Transverse colon (tissue), 4 donors: ENCODE results near the gene SPTBN4. TPM values are rescaled to one million over a fixed set of nuclear protein-coding genes. Genes with fewer than 3 reads are reported as not detected.

Experiments
- DNase-seq: peaks from one replicate; pipeline ENCODE4 v3.0.0-alpha.2; 2019
- H3K27ac ChIP-seq, 4 donors: fragments of 200-600 bp; sonication (generic); 2 replicates each; pipeline ENCODE4 v1.5.1; 2016 to 2018; ENCODE audit warnings: inconsistent platforms in 4 of 4
- H3K27me3 ChIP-seq: fragments of 200-600 bp; sonication (generic); 2 replicates; pipeline ENCODE4 v1.5.1; 2017; ENCODE audit warnings: inconsistent platforms
- H3K36me3 ChIP-seq, 4 donors: fragments of 200-600 bp; sonication (generic); 2 replicates each; pipeline ENCODE4 v1.5.1; 2017 to 2019; ENCODE audit warnings: inconsistent platforms in 4 of 4
- H3K4me1 ChIP-seq, 4 donors: fragments of 200-600 bp; sonication (generic); 2 replicates each; pipeline ENCODE4 v1.5.1; 2017 to 2020; ENCODE audit warnings: inconsistent platforms in 4 of 4
- H3K4me3 ChIP-seq, 4 donors: fragments of 200-600 bp; sonication (generic); 1 replicate in 1 of 4; 2 replicates in 3 of 4; pipeline versions ENCODE4 v1.5.1 to v1.6.1; 2017 to 2019; ENCODE audit warnings: inconsistent platforms in 4 of 4
- H3K9me3 ChIP-seq, 2 donors: fragments of 200-600 bp; sonication (generic); 2 replicates each; pipeline ENCODE4 v1.5.1; 2017 to 2019; ENCODE audit warnings: inconsistent platforms in 2 of 2
- EP300 ChIP-seq: sonication (generic); formaldehyde crosslinking; IDR thresholded peaks from one replicate; pipeline ENCODE4 v1.6.1; 2017; ENCODE audit warnings: antibody characterized with exemption, low read depth
- POLR2A ChIP-seq: fragments of 450-650 bp; IDR thresholded peaks from one replicate; pipeline ENCODE4 v1.6.1; 2016; ENCODE audit warnings: antibody characterized with exemption, mild to moderate bottlenecking, moderate library complexity
- POLR2AphosphoS5 ChIP-seq, 3 donors: sonication (generic); formaldehyde crosslinking; IDR thresholded peaks; one replicate each; pipeline ENCODE4 v1.6.1; 2016; ENCODE audit warnings: antibody characterized with exemption in 3 of 3
- WGBS, 2 donors: methylation state at CpG; one replicate each; pipeline ENCODE4 v1.1.5; 2018; ENCODE audit warnings: low coverage in 1 of 2; 5-methylcytosine and 5-hydroxymethylcytosine counted together
- in situ Hi-C, 4 donors: fragments of 200-750 bp; cut with MboI; loops; one replicate each; pipeline versions ENCODE4 v1.15.0 to v1.15.1; 2017; ENCODE audit warnings: low sequenced_read_pairs in 3 of 4, low pct_ligation_motif_present in 1 of 4, low pct_unique_long_range_greater_than_20kb in 1 of 4
- intact Hi-C: fragments of 100-400 bp; cut with DNase I; formaldehyde crosslinking; loops from one replicate; pipeline ENCODE4 v1.15.1; 2023; ENCODE audit warnings: low total_unique reads
- total RNA-seq, 4 donors: library from RNA; depleted of rRNA; stranded (reverse); fragments of >200 nt; gene quantifications; one replicate each; pipeline ENCODE4 v1.1.0, GENCODE V29; 2016
- TF ChIP-seq, protein P1 (sequence below), 5 experiments: fragments of 200-600 bp in 3 of 5; fragments of 450-650 bp in 2 of 5; sonication (generic) in 3 of 5; IDR thresholded peaks; 1 replicate in 2 of 5; 2 replicates in 3 of 5; pipeline ENCODE4 v1.5.1; 2016 to 2017; ENCODE audit warnings: antibody characterized with exemption in 5 of 5, inconsistent platforms in 3 of 5, mild to moderate bottlenecking in 2 of 5, moderate library complexity in 1 of 5

Gene SPTBN4
- total RNA-seq, 4 donors from 2014 or later: under 0.01 to 1.5 (median 0.99) TPM

DNA sequence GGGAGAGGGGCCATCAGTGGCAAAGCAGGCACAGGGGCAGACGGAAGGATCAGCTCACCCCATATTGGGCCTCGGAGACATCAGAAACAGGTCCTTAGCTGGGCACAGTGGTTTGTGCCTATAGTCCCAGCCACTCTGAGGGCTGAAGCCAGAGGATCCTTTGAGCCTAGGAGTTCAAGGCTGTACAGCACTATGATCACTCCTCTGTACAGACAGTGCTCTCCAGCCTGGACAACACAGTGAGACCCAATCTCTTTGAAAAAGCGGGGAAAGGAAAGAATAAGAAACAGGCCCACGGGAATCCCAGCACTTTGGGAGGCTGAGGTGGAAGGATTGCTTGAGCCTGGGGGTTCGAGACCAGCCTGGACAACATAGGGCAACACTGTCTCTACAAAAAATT, 47.0 kb upstream of the SPTBN4 start:
- no peak for DNase-seq
- no peak for TF ChIP-seq POLR2AphosphoS5 (IDR thresholded peaks at IDR 0.05)
- TF ChIP-seq, protein P1, sequence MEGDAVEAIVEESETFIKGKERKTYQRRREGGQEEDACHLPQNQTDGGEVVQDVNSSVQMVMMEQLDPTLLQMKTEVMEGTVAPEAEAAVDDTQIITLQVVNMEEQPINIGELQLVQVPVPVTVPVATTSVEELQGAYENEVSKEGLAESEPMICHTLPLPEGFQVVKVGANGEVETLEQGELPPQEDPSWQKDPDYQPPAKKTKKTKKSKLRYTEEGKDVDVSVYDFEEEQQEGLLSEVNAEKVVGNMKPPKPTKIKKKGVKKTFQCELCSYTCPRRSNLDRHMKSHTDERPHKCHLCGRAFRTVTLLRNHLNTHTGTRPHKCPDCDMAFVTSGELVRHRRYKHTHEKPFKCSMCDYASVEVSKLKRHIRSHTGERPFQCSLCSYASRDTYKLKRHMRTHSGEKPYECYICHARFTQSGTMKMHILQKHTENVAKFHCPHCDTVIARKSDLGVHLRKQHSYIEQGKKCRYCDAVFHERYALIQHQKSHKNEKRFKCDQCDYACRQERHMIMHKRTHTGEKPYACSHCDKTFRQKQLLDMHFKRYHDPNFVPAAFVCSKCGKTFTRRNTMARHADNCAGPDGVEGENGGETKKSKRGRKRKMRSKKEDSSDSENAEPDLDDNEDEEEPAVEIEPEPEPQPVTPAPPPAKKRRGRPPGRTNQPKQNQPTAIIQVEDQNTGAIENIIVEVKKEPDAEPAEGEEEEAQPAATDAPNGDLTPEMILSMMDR (IDR thresholded peaks at IDR 0.05): no peak
- TF ChIP-seq POLR2A: no peak
- TF ChIP-seq EP300: no peak
- Histone ChIP-seq H3K27ac (peak overlapping the region in 1 of 4 donors; percentile 97), H3K9me3 (no peaks in the 10 kb centered on the region), H3K36me3 (peaks cover 0 to 10% (median 0%) of the 10 kb centered on the region in 4 donors), H3K4me1 (peaks cover 23 to 51% (median 30%) of the 10 kb centered on the region in 4 donors), H3K4me3 (no peak overlapping the region), H3K27me3 (no peaks in the 10 kb centered on the region)
- WGBS, 2 donors: 89% methylated on average over 5 of the region's 5 CpGs; no CpG with 5 or more reads in 1 of the 2 donors
- intact Hi-C loops (no loop called here), in situ Hi-C loops (loop anchor here in 2 of 4 donors (10.0 to 25.0 kb wide), 2 partner anchors 132 to 135 kb away; partner anchors contain the start of gene AKT2 (in 2 of the 2))

DNA sequence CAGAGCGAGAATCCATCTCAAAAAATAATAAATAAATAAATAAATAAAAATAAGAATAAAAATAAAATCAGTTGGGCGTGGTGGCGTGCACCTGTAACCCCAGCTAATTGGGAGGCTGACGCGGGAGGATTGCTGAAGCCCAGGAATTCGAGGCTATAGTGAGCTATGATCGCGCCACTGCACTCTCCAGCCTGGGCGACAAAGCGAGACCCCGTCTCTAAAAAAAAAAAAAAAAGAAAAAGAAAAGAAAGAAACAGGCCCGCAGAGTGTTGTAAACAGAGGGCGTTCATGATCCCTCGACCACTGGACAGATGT, 46.4 kb upstream of the SPTBN4 start:
- in situ Hi-C loops: loop anchor here in 2 of 4 donors (10.0 to 25.0 kb wide), 2 partner anchors 133 to 136 kb away; partner anchors contain the start of gene AKT2 (in 2 of the 2)
- peaks cover 0 to 10% (median 0%) of the 10 kb centered on the region in 4 donors for H3K36me3 ChIP-seq
- no peak for DNase-seq
- peaks cover 23 to 52% (median 31%) of the 10 kb centered on the region in 4 donors for H3K4me1 ChIP-seq
- intact Hi-C loops: no loop called here
- TF ChIP-seq POLR2A: no peak
- TF ChIP-seq EP300: no peak
- TF ChIP-seq, protein P1 (IDR thresholded peaks at IDR 0.05): no peak
- TF ChIP-seq POLR2AphosphoS5 (IDR thresholded peaks at IDR 0.05): no peak
- no peaks in the 10 kb centered on the region for H3K9me3 ChIP-seq
- H3K27me3 ChIP-seq: no peaks in the 10 kb centered on the region
- peak overlapping the region; percentile 54 to 74 (median 60) for H3K4me3 ChIP-seq
- peak overlapping the region; percentile 97 to 100 (median 98) for H3K27ac ChIP-seq
- WGBS, 2 donors: 45 to 51% methylated on average over 5 to 14 of the region's 14 CpGs

DNA sequence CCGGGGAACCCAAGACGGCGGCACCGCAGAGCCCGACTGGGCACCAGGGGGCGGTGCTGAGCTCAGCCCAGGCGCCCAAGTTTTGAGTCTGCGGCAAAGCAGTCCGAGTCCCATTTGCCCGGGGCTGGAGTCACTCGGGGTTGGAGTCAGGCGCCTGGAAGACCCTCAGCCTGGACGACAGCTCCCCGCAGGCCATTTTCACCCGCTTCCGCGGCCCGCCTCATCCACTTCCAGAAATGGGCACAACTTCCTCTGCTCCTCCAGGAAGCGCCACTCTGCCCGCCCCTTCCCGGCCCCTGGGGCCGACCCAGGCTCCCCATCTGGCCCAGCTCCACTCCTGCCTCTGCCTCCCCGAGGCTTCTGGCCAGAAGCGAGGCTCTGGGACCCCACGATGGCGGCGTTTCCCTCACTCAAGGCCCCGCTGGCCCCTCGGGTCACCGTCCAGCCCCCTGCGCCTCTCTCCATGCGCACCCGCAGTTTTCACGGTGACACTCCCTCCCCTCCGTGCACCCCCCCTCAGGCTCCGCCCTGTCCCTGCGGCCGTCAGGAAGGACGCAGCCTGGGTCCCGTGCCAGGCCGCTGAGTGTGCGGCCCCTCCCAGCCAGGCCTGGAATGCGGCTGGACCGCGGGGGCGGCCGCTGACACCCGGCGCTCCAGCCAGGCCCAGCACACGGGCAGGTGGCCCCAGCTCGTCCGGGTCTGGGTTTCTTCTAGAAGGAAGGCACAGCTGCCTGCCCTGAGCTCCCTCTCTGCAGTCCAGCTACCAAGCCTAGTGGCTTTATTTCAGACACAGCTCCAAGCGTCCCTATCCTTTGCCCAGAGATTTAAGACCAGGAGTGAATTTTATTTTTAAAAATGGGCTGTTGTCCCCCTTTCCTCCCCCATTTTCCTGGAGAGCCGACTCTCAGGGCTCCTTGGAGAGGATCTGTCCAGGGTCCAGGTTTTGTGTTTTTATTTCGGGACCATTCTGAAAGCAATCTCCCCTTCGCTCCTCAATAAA, 45.7 kb upstream of the SPTBN4 start:
- H3K4me1 ChIP-seq: peaks cover 23 to 52% (median 31%) of the 10 kb centered on the region in 4 donors
- H3K4me3 ChIP-seq: peak overlapping the region; percentile 54 to 74 (median 60)
- in situ Hi-C loops (loop anchor here in 2 of 4 donors (10.0 to 25.0 kb wide), 2 partner anchors 134 to 136 kb away; partner anchors contain the start of gene AKT2 (in 2 of the 2)), intact Hi-C loops (no loop called here)
- no peaks in the 10 kb centered on the region for H3K27me3 ChIP-seq
- DNase-seq: peak; percentile 96
- peaks cover 0 to 10% (median 0%) of the 10 kb centered on the region in 4 donors for H3K36me3 ChIP-seq
- H3K9me3 ChIP-seq: no peaks in the 10 kb centered on the region
- WGBS, 2 donors: 2 to 11% methylated on average over 3 to 49 of the region's 56 CpGs
- H3K27ac ChIP-seq: peak overlapping the region; percentile 97 to 100 (median 98)
- TF ChIP-seq, protein P1 (IDR thresholded peaks at IDR 0.05): peak; percentile 91 to 97 (median 97)
- peak; percentile 57 for TF ChIP-seq EP300
- peak; percentile 98 for TF ChIP-seq POLR2A
- peak; percentile 94 to 97 (median 97) for TF ChIP-seq POLR2AphosphoS5 (IDR thresholded peaks at IDR 0.05)
